Measurements from ENCODE around the gene UGT8. TPM values are rescaled to one million over a fixed set of nuclear protein-coding genes. Genes with fewer than 3 reads are reported as not detected.
A peak's percentile ranks its signal among the peaks of the same experiment; 100 is the strongest.
"Not testable (repeated sequence)": the region's sequence is repeated elsewhere in the genome, so short reads cannot be mapped to it uniquely, and the experiment has no call there.

UGT8 gene
- total RNA-seq, 1 donor, result 3.3 TPM

- Histone ChIP-seq H3K27me3 (ENCODE audit: insufficient read depth, low read length) (peaks cover 36% of the 10 kb centered on the region), H3K9me3 (ENCODE audit: low read depth, low read length) (no peaks in the 10 kb centered on the region), H3K4me3 (ENCODE audit: low read length) (peak overlapping the region; percentile 40), H3K4me1 (ENCODE audit: insufficient read depth, low read length) (no peaks in the 10 kb centered on the region)
These were observed 760 bp downstream of the UGT8 start for GRCh38 chr4:114599231-114599902.

DNA sequence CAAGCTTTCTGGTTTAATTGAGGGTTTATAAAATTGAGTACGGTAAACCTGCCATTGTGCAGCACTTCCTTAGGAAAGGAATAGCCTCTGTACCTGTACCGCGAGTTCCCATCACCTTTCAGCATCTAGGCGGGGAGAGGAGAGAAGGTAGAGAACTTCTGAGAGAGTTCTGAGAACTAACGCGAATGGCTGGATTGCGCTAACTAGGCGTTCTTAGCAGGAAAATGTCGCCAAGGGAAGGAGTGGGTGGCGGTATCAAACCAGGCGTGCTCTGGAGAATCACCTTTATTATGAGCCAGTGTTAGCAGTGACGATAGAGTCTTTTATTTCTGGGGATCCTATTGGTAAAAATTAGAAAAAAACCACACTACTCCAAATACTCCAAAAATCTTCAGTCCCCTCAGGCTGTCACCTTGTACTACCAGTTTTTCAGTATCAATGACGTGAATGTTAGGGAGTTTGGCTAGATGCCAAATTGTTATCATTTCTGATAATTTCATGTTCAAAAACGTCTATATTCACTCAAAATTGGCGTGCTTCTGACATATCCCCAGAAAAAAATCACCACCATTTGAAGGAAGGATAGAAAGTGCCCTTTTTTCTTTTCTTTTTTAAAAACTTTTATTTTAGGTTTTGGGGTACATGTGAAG, 1.4 kb downstream of the UGT8 start:
- peak overlapping the region; percentile 40 for H3K4me3 ChIP-seq (ENCODE audit: low read length)
- peaks cover 36% of the 10 kb centered on the region for H3K27me3 ChIP-seq (ENCODE audit: insufficient read depth, low read length)
- no peaks in the 10 kb centered on the region for H3K4me1 ChIP-seq (ENCODE audit: insufficient read depth, low read length)
- H3K9me3 ChIP-seq (ENCODE audit: low read depth, low read length), result no peaks in the 10 kb centered on the region

DNA sequence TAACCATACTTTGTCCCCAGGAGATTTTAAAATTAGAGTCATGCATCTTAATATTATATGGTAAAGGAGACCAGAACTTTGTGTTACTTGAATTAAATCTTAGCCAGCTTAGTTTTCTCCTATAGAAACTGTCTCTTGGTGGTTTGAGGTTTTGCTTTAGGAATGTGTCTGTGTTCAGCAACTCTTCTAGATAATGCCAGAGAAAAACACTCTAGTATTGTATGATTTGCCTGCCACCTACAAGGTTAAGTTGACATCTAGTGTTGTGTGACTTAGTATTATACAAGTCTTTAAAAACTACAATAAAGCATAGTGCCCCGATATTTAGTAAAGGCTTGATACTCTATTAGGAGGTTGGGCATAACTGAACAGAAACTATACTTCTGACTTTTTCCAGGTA, 2.1 kb downstream of the UGT8 start:
- Histone ChIP-seq H3K27me3 (ENCODE audit: insufficient read depth, low read length) (peaks cover 36% of the 10 kb centered on the region), H3K4me1 (ENCODE audit: insufficient read depth, low read length) (no peaks in the 10 kb centered on the region), H3K9me3 (ENCODE audit: low read depth, low read length) (no peaks in the 10 kb centered on the region), H3K4me3 (ENCODE audit: low read length) (no peak overlapping the region)

DNA sequence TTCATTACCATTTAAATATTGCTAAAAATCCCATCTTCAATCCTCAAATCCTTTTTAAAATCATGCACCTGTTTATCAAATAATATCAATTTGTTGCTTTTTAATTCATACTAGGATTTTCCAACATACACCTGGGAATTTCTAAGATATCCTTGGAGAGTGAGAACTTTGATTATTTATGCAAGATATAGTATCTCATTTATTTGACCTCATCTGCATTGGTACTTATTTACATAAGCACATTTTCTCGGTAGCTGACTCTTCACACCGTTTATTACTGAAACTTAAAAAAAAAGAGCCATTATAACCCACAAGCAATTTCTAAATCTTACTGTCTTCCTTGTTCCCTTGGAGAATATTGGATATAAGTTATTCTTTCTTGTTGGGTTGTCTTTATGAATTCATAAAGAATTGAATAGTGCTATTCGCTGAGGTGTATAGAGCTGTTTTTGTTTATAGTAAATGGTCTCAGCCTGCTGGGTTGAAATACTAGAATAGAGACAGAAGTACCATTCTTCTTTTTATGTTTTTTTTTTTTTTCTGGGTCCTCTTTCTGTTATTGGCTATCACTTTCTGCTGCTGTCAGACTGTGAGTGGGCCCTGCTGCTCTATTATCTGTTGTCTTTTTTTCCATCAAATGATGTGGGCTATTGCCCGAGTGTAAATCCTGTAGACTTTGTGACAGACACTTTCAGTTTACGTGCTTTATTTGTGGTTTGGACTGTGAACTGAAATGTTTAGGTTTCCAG, 2.9 kb downstream of the UGT8 start:
- Histone ChIP-seq H3K9me3 (ENCODE audit: low read depth, low read length) (no peaks in the 10 kb centered on the region), H3K27me3 (ENCODE audit: insufficient read depth, low read length) (peaks cover 34% of the 10 kb centered on the region), H3K4me1 (ENCODE audit: insufficient read depth, low read length) (no peaks in the 10 kb centered on the region), H3K4me3 (ENCODE audit: low read length) (no peak overlapping the region)

DNA sequence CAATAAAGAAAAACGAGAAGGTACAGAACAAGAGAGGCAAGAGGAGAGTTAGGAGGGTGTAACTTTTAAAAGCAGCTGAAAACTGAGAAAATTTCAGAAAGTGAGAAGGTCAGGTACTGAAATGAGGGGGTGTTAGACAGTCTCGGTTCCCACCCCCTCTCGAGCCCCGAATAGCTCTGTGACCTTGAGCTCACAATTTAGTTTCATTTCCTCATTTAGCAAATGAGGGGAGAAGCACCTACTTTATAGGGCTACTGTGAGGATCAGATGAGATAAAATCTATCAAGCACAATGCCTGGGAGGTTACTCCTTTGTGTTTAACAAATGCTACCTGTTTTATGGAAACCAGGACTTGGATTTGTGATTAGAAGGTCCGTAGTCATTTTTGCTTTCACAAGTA, 4.9 kb downstream of the UGT8 start:
- H3K9me3 ChIP-seq (ENCODE audit: low read depth, low read length), result no peaks in the 10 kb centered on the region
- H3K4me1 ChIP-seq (ENCODE audit: insufficient read depth, low read length), result no peaks in the 10 kb centered on the region
- H3K4me3 ChIP-seq (ENCODE audit: low read length), result no peak overlapping the region
- H3K27me3 ChIP-seq (ENCODE audit: insufficient read depth, low read length), result peaks cover 19% of the 10 kb centered on the region

GRCh38 chr4:114606245-114606644, 7.6 kb downstream of the UGT8 start:
- Histone ChIP-seq H3K9me3 (ENCODE audit: low read depth, low read length) (no peaks in the 10 kb centered on the region), H3K27me3 (ENCODE audit: insufficient read depth, low read length) (no peaks in the 10 kb centered on the region), H3K4me1 (ENCODE audit: insufficient read depth, low read length) (no peaks in the 10 kb centered on the region), H3K4me3 (ENCODE audit: low read length) (no peak overlapping the region)

DNA sequence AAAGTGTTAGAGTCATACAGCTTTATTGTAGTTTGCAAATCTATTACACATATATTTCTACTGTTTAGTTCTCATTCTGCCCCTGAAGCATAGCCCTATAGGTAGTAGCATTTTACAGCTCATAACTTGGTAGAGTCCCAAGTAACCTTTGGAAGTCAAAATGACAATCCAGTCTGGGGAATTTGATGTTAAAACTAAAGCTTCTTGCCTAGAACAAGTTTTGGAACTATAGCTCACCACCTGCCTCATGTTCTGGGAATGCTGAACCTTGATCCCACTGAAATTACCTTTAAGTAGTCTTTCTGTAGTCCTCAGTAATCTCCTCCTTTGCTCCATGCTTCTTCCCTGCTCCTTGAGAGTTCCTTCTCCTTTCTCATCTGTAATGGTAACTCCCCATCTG, 8.4 kb downstream of the UGT8 start:
- no peaks in the 10 kb centered on the region for H3K4me1 ChIP-seq (ENCODE audit: insufficient read depth, low read length)
- H3K9me3 ChIP-seq (ENCODE audit: low read depth, low read length), result no peaks in the 10 kb centered on the region
- no peaks in the 10 kb centered on the region for H3K27me3 ChIP-seq (ENCODE audit: insufficient read depth, low read length)
- H3K4me3 ChIP-seq (ENCODE audit: low read length), result no peak overlapping the region

DNA sequence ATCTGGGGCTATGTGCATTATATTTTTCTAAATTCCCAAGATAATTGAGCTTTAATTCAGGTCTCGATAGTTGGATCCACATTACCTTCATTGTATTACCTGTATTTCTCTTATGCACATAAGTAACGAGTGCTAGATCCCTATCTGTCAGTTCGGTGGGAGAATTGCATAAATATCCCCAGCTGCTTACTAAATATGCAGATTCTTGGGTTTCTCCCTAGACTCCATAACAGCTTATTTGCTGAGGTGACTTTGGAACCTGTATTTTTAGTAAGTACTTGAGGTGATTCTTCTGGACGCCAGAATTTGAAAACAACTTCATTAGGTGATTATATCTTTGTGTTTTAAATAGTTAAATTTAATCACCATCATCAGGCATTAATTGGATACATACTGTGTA, 15.0 kb downstream of the UGT8 start:
- Histone ChIP-seq H3K9me3 (ENCODE audit: low read depth, low read length) (no peaks in the 10 kb centered on the region), H3K4me3 (ENCODE audit: low read length) (no peak overlapping the region), H3K27me3 (ENCODE audit: insufficient read depth, low read length) (no peaks in the 10 kb centered on the region), H3K4me1 (ENCODE audit: insufficient read depth, low read length) (no peaks in the 10 kb centered on the region)

GRCh38 chr4:114615435-114615834, 16.8 kb downstream of the UGT8 start:
- Histone ChIP-seq H3K27me3 (ENCODE audit: insufficient read depth, low read length) (no peaks in the 10 kb centered on the region), H3K9me3 (ENCODE audit: low read depth, low read length) (no peaks in the 10 kb centered on the region), H3K4me1 (ENCODE audit: insufficient read depth, low read length) (no peaks in the 10 kb centered on the region), H3K4me3 (ENCODE audit: low read length) (no peak overlapping the region)

- not testable (repeated sequence) for H3K27me3 ChIP-seq (ENCODE audit: insufficient read depth, low read length); H3K9me3 ChIP-seq (ENCODE audit: low read depth, low read length); H3K4me1 ChIP-seq (ENCODE audit: insufficient read depth, low read length); H3K4me3 ChIP-seq (ENCODE audit: low read length)
These were observed 17.4 kb downstream of the UGT8 start for GRCh38 chr4:114616036-114616435.

DNA sequence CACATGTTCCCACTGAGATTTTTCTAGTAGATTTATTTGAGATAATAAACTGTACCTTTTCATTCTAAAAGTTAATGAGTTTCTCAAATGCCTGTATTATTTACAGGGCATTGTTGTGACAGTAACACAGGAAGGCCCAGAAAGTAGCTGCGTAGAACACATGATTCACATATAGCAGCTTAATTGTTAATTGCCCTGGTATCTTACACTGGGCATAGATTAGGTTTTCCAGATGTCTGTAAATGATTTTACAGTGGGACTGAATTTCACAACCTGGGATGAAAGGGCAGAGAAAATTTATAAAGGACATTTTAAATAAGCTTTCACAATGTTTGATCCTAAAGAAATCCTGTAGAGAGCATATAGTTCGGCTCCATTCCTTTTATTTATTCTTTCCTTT, 27.6 kb downstream of the UGT8 start:
- Histone ChIP-seq H3K27me3 (ENCODE audit: insufficient read depth, low read length) (no peaks in the 10 kb centered on the region), H3K4me3 (ENCODE audit: low read length) (no peak overlapping the region), H3K4me1 (ENCODE audit: insufficient read depth, low read length) (no peaks in the 10 kb centered on the region), H3K9me3 (ENCODE audit: low read depth, low read length) (no peaks in the 10 kb centered on the region)

GRCh38 chr4:114636192-114636935, 37.8 kb downstream of the UGT8 start:
- no peaks in the 10 kb centered on the region for H3K9me3 ChIP-seq (ENCODE audit: low read depth, low read length)
- no peaks in the 10 kb centered on the region for H3K4me1 ChIP-seq (ENCODE audit: insufficient read depth, low read length)
- no peak overlapping the region for H3K4me3 ChIP-seq (ENCODE audit: low read length)
- H3K27me3 ChIP-seq (ENCODE audit: insufficient read depth, low read length), result no peaks in the 10 kb centered on the region

- Histone ChIP-seq H3K4me1 (ENCODE audit: insufficient read depth, low read length) (no peaks in the 10 kb centered on the region), H3K9me3 (ENCODE audit: low read depth, low read length) (no peaks in the 10 kb centered on the region), H3K4me3 (ENCODE audit: low read length) (no peak overlapping the region), H3K27me3 (ENCODE audit: insufficient read depth, low read length) (no peaks in the 10 kb centered on the region)
These were observed 43.7 kb downstream of the UGT8 start for GRCh38 chr4:114642173-114642780.

DNA sequence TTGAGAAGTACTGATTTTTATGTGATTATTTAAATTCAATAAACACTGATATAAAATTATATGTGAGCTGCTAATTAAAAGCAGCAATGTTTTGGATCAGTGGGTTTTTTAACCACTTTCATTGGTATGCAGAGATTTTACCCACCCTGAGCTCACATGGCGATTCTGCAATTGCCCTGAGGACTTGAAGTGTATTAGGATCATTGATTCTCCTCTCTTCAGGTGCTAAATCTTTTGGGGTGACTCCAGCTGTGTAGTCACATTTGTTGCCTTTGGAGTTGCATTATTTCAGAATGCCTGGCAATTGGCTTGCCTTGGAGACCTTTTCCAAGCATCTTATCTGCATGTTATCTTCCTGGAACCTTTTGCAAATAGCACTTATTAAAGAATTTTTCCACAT, 51.3 kb downstream of the UGT8 start:
- Histone ChIP-seq H3K9me3 (ENCODE audit: low read depth, low read length) (no peaks in the 10 kb centered on the region), H3K4me1 (ENCODE audit: insufficient read depth, low read length) (no peaks in the 10 kb centered on the region), H3K4me3 (ENCODE audit: low read length) (no peak overlapping the region), H3K27me3 (ENCODE audit: insufficient read depth, low read length) (no peaks in the 10 kb centered on the region)

- Histone ChIP-seq H3K9me3 (ENCODE audit: low read depth, low read length) (no peaks in the 10 kb centered on the region), H3K27me3 (ENCODE audit: insufficient read depth, low read length) (no peaks in the 10 kb centered on the region), H3K4me1 (ENCODE audit: insufficient read depth, low read length) (no peaks in the 10 kb centered on the region), H3K4me3 (ENCODE audit: low read length) (no peak overlapping the region)
These were observed 55.1 kb downstream of the UGT8 start for GRCh38 chr4:114653675-114654074.

Measured in mononuclear cell (primary cell).